Activated CD4-positive, alpha-beta memory T cell treated with anti-CD3 and anti-CD28 coated beads, Interleukin-2, amount 10 ng/mL, durations not matched to agents 7 days and 5 days (primary cell): Measurements from ENCODE around the gene SHISA6. TPM values are rescaled to one million over a fixed set of nuclear protein-coding genes. Genes with fewer than 3 reads are reported as not detected.

Source experiments
- CTCF ChIA-PET: fragments of 350-600 bp; sonication (Branson Sonifier 250); formaldehyde crosslinking; loops from one replicate; lab custom pipeline; 2021; ENCODE audit warnings: antibody characterized with exemption, inconsistent platforms; lab: Charles Lee
- POLR2A ChIA-PET: fragments of 350-600 bp; sonication (Branson Sonifier 250); formaldehyde crosslinking; loops from one replicate; lab custom pipeline; 2021; ENCODE audit warnings: antibody characterized with exemption; lab: Charles Lee
- DNase-seq: peaks from one replicate; pipeline ENCODE4 v3.0.0-alpha.2; 2020
- H3K27ac Mint-ChIP-seq: one replicate; pipeline ENCODE4 v1.8.0; 2021; ENCODE audit warnings: mild to moderate bottlenecking, mixed read lengths
- H3K27me3 Mint-ChIP-seq: one replicate; pipeline ENCODE4 v1.8.0; 2021; ENCODE audit warnings: mixed read lengths
- H3K36me3 Mint-ChIP-seq: one replicate; pipeline ENCODE4 v1.8.0; 2021; ENCODE audit warnings: low read depth, mixed read lengths
- H3K4me1 Mint-ChIP-seq: one replicate; pipeline ENCODE4 v1.8.0; 2021; ENCODE audit warnings: mixed read lengths
- H3K4me3 Mint-ChIP-seq: one replicate; pipeline ENCODE4 v1.8.0; 2021; ENCODE audit warnings: mild to moderate bottlenecking, mixed read lengths
- H3K9me3 Mint-ChIP-seq: one replicate; pipeline ENCODE4 v1.8.0; 2021; ENCODE audit warnings: mixed read lengths
- total RNA-seq, 2 experiments: library from RNA; stranded (reverse); gene quantifications; one replicate each; pipeline ENCODE4 v1.2.3, GENCODE V29; 2021

Gene SHISA6
- total RNA-seq, 2 experiments from 2014 or later: not detected

- Mint-ChIP-seq H3K27ac (no peak overlapping the region), H3K27me3 (no peaks in the 10 kb centered on the region), H3K9me3 (peaks cover 24% of the 10 kb centered on the region), H3K4me1 (no peaks in the 10 kb centered on the region), H3K36me3 (no peaks in the 10 kb centered on the region), H3K4me3 (no peak overlapping the region)
- DNase-seq: no peak
- POLR2A ChIA-PET: no interaction called here
- CTCF ChIA-PET: no interaction called here
These were observed 163.6 kb downstream of the SHISA6 start for GRCh38 chr17:11404431-11405276.

- H3K9me3 Mint-ChIP-seq: peaks cover 18% of the 10 kb centered on the region
- no peaks in the 10 kb centered on the region for H3K4me1 Mint-ChIP-seq
- no peaks in the 10 kb centered on the region for H3K27me3 Mint-ChIP-seq
- DNase-seq: no peak
- H3K4me3 Mint-ChIP-seq: no peak overlapping the region
- POLR2A ChIA-PET: no interaction called here
- H3K36me3 Mint-ChIP-seq: no peaks in the 10 kb centered on the region
- CTCF ChIA-PET: no interaction called here
- no peak overlapping the region for H3K27ac Mint-ChIP-seq
These were observed 165.7 kb downstream of the SHISA6 start for GRCh38 chr17:11406716-11407115.

GRCh38 chr17:11412654-11413053, 171.6 kb downstream of the SHISA6 start:
- Mint-ChIP-seq H3K9me3 (peaks cover 3% of the 10 kb centered on the region), H3K36me3 (no peaks in the 10 kb centered on the region), H3K4me3 (no peak overlapping the region), H3K27me3 (no peaks in the 10 kb centered on the region), H3K4me1 (no peaks in the 10 kb centered on the region), H3K27ac (no peak overlapping the region)
- ChIA-PET CTCF (no interaction called here), POLR2A (no interaction called here)
- no peak for DNase-seq

GRCh38 chr17:11418342-11418741, 177.3 kb downstream of the SHISA6 start:
- H3K36me3 Mint-ChIP-seq: no peaks in the 10 kb centered on the region
- H3K4me1 Mint-ChIP-seq: no peaks in the 10 kb centered on the region
- ChIA-PET POLR2A (no interaction called here), CTCF (no interaction called here)
- H3K9me3 Mint-ChIP-seq: peaks cover 8% of the 10 kb centered on the region
- H3K27me3 Mint-ChIP-seq: no peaks in the 10 kb centered on the region
- H3K4me3 Mint-ChIP-seq: no peak overlapping the region
- no peak overlapping the region for H3K27ac Mint-ChIP-seq
- no peak for DNase-seq

DNA sequence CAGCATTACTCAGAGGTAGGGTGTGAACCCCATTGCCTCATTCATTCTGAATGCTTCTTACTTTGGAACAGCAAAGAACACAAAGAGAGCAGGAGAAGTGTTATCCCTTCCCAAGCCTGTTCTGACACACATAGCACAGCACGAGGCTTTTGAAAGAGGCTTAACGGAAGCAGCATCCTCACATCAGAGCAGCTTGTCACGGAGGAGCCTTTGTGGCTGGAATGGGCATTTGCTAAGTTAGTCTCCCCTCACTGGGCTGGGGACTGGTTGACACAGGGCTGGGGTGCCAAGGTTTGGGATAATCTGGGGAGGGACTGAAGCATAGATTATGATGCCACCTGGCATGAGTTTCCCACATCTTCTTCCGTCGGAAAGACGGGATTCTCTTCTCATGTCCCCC, 189.7 kb downstream of the SHISA6 start:
- Mint-ChIP-seq H3K27me3 (no peaks in the 10 kb centered on the region), H3K4me1 (no peaks in the 10 kb centered on the region), H3K4me3 (no peak overlapping the region), H3K36me3 (no peaks in the 10 kb centered on the region), H3K9me3 (peaks cover 31% of the 10 kb centered on the region), H3K27ac (no peak overlapping the region)
- ChIA-PET POLR2A (no interaction called here), CTCF (no interaction called here)
- no peak for DNase-seq

DNA sequence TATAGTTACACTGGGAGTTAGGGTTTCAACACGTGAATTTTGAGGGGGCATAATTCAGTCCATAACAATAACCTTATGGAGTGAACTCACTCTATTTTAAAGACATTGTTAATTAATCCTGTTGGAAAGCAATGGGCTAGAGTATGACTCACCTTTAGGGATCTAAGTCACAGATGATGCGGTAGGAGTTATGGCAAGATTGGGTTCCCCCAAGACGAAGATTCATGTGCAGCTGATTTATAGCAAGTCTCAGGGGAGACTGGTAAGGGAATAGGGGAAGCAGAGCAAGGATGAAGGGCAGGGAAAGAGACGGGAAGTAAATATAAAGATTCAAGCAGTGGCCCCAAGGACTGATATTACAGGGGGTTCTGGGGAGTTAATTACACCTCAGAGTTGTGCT, 197.7 kb downstream of the SHISA6 start:
- ChIA-PET CTCF (no interaction called here), POLR2A (no interaction called here)
- H3K36me3 Mint-ChIP-seq: no peaks in the 10 kb centered on the region
- H3K27me3 Mint-ChIP-seq: no peaks in the 10 kb centered on the region
- H3K4me3 Mint-ChIP-seq: no peak overlapping the region
- peaks cover 11% of the 10 kb centered on the region for H3K9me3 Mint-ChIP-seq
- DNase-seq: no peak
- H3K4me1 Mint-ChIP-seq: no peaks in the 10 kb centered on the region
- H3K27ac Mint-ChIP-seq: no peak overlapping the region

DNA sequence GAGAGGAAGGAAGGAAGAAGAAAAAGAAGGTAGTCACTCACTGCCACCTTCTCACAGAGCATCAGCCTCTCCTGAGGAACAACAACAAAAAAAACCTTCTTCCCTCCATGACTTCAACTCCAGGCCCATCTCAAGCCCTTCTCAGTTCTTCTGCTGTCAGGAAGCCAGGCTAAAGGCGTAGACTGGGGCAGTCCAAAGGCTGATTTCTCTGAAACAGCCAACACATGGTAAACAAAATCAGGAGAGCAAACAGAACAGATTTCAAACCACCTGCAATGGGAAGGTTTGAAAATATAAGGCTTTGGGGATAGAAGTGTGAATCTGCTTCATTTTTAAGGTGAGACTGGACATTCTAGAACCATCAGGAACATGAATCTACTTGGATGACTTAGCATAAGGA, 200.0 kb downstream of the SHISA6 start:
- no peak overlapping the region for H3K27ac Mint-ChIP-seq
- H3K27me3 Mint-ChIP-seq: no peaks in the 10 kb centered on the region
- H3K4me1 Mint-ChIP-seq: no peaks in the 10 kb centered on the region
- H3K36me3 Mint-ChIP-seq: no peaks in the 10 kb centered on the region
- ChIA-PET POLR2A (no interaction called here), CTCF (no interaction called here)
- DNase-seq: no peak
- peaks cover 11% of the 10 kb centered on the region for H3K9me3 Mint-ChIP-seq
- H3K4me3 Mint-ChIP-seq: no peak overlapping the region

GRCh38 chr17:11446316-11446715, 205.3 kb downstream of the SHISA6 start:
- Mint-ChIP-seq H3K9me3 (peaks cover 17% of the 10 kb centered on the region), H3K27me3 (no peaks in the 10 kb centered on the region), H3K27ac (no peak overlapping the region), H3K4me3 (no peak overlapping the region), H3K36me3 (no peaks in the 10 kb centered on the region), H3K4me1 (no peaks in the 10 kb centered on the region)
- ChIA-PET POLR2A (no interaction called here), CTCF (no interaction called here)
- DNase-seq: no peak

- ChIA-PET CTCF (no interaction called here), POLR2A (no interaction called here)
- Mint-ChIP-seq H3K9me3 (peaks cover 18% of the 10 kb centered on the region), H3K36me3 (no peaks in the 10 kb centered on the region), H3K4me3 (no peak overlapping the region), H3K27ac (no peak overlapping the region), H3K4me1 (no peaks in the 10 kb centered on the region), H3K27me3 (no peaks in the 10 kb centered on the region)
- no peak for DNase-seq
These were observed 213.1 kb downstream of the SHISA6 start for GRCh38 chr17:11454096-11454495.

DNA sequence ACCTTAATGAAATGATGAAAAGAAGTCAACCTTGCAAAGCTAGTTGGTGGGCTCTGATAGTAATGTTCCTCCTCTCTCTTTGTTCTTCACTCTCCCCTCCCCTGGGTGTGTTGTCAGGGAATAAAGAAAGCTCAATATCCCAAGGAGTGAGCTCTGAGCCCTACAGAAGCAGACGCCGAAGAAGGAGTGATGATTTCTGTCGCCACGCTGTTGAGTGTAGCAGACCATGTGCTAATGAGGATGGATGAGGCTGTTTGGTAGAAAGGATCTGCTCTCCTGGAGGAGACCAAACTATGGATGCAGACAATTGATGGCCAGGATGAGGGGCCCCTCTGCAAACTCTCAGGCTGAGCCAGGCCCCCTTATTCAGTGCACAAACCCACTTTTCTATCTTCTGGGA, 217.3 kb downstream of the SHISA6 start:
- Mint-ChIP-seq H3K4me1 (no peaks in the 10 kb centered on the region), H3K9me3 (peaks cover 21% of the 10 kb centered on the region), H3K36me3 (no peaks in the 10 kb centered on the region), H3K4me3 (no peak overlapping the region), H3K27me3 (no peaks in the 10 kb centered on the region), H3K27ac (no peak overlapping the region)
- CTCF ChIA-PET: no interaction called here
- no peak for DNase-seq
- POLR2A ChIA-PET: no interaction called here

DNA sequence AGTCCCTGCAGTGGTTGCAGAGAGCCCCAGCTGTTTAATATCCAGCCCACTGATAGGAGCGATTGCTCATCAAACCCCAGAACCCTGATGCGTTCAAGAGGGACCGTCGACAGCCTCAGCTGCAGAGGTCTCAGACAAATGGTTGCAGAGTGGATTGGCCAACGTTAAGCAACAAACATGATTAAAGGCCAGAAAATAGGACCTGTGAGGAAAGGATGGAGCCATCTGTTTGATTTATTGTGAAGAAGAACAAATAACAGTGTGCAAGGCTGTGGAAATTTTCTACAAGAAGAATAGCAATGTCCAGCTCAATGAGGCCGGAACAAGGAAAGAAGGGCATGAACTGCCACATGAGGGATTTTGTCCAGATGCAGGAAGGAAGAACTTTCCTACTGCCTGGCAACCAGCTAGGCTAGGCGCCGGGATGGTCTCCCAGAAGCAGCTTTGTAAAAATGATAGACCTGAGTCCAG, 218.9 kb downstream of the SHISA6 start:
- Mint-ChIP-seq H3K36me3 (no peaks in the 10 kb centered on the region), H3K4me1 (no peaks in the 10 kb centered on the region), H3K9me3 (peaks cover 17% of the 10 kb centered on the region), H3K27me3 (no peaks in the 10 kb centered on the region), H3K27ac (no peak overlapping the region), H3K4me3 (no peak overlapping the region)
- ChIA-PET POLR2A (no interaction called here), CTCF (no interaction called here)
- no peak for DNase-seq

DNA sequence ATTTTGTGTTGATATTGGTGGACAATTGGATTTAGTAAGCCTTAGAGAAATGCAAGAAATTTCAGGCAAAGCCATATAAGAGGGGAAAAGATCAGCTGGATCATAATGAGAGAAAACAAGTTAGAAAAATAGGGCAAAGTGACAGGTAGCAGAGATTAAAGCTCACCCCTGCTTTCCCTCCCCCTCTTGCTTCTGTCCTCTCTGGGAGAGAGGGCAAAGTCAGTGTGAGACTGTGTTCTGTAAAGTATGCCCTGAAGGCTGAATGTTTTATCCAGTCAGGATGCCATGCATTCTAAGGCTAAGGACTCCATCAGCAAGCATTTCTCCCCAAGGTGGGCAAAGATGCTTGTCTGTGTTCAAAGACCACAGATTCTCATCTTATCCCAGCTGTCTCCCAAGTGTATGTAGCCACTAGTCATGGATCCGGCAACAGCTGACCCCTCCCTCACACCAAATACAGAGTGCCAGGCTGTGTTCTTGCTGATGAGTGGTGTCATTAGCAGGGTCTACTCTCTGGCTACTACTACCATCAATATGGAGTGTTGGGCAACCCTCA, 221.1 kb downstream of the SHISA6 start:
- Mint-ChIP-seq H3K4me3 (no peak overlapping the region), H3K36me3 (no peaks in the 10 kb centered on the region), H3K27ac (no peak overlapping the region), H3K9me3 (peaks cover 16% of the 10 kb centered on the region), H3K27me3 (no peaks in the 10 kb centered on the region), H3K4me1 (no peaks in the 10 kb centered on the region)
- DNase-seq: no peak
- ChIA-PET CTCF (no interaction called here), POLR2A (no interaction called here)

- Mint-ChIP-seq H3K27ac (no peak overlapping the region), H3K4me3 (no peak overlapping the region), H3K36me3 (no peaks in the 10 kb centered on the region), H3K4me1 (no peaks in the 10 kb centered on the region), H3K27me3 (no peaks in the 10 kb centered on the region), H3K9me3 (peaks cover 14% of the 10 kb centered on the region)
- ChIA-PET CTCF (no interaction called here), POLR2A (no interaction called here)
- DNase-seq: no peak
These were observed 226.6 kb downstream of the SHISA6 start for GRCh38 chr17:11467639-11468038.
